Loucy (cell line): Measurements from ENCODE around the gene ACRV1.

Experiments
- H2AFZ ChIP-seq: fragments of 200-600 bp; sonication (generic); 2 replicates; pipeline ENCODE4 v1.6.0; 2016; ENCODE audit warnings: antibody characterized with exemption, mild to moderate bottlenecking, low read length, moderate library complexity
- H3F3A ChIP-seq: fragments of 200-600 bp; 2 replicates; pipeline ENCODE4 v1.6.0; 2016; ENCODE audit warnings: antibody characterized with exemption, low read depth, mild to moderate bottlenecking
- H3K27me3 ChIP-seq: fragments of 200-600 bp; sonication (generic); 2 replicates; pipeline ENCODE4 v1.6.1; 2014; ENCODE audit warnings: low read length, mild to moderate bottlenecking; ENCODE audit not compliant: insufficient read depth, poor library complexity, severe bottlenecking
- H3K36me3 ChIP-seq: fragments of 200-600 bp; sonication (generic); 2 replicates; pipeline ENCODE4 v1.6.1; 2016; ENCODE audit warnings: low read length; ENCODE audit not compliant: insufficient read depth
- H3K4me1 ChIP-seq: fragments of 200-600 bp; sonication (generic); 2 replicates; pipeline ENCODE4 v1.5.1; 2014; ENCODE audit warnings: low read length, mild to moderate bottlenecking; ENCODE audit not compliant: insufficient read depth, poor library complexity, severe bottlenecking
- H3K4me2 ChIP-seq: fragments of 200-600 bp; sonication (generic); 2 replicates; pipeline ENCODE4 v1.6.0; 2014; ENCODE audit warnings: antibody characterized with exemption, low read length, low read depth, mild to moderate bottlenecking; ENCODE audit not compliant: poor library complexity, severe bottlenecking
- H3K4me3 ChIP-seq: fragments of 200-600 bp; sonication (generic); 2 replicates; pipeline ENCODE4 v1.5.1; 2014; ENCODE audit warnings: low read length, mild to moderate bottlenecking, mixed read lengths; ENCODE audit not compliant: poor library complexity, severe bottlenecking
- H3K79me2 ChIP-seq: fragments of 200-600 bp; sonication (generic); 2 replicates; pipeline ENCODE4 v1.6.1; 2014; ENCODE audit warnings: low read length; ENCODE audit not compliant: insufficient read depth
- H3K9ac ChIP-seq: fragments of 200-600 bp; sonication (generic); 2 replicates; pipeline ENCODE4 v1.6.0; 2014; ENCODE audit warnings: mild to moderate bottlenecking, low read depth, low read length, moderate library complexity; ENCODE audit not compliant: poor library complexity, severe bottlenecking
- H3K9me2 ChIP-seq: fragments of 200-600 bp; sonication (generic); replicated peaks from 2 replicates; pipeline ENCODE4 v1.6.1; 2016; ENCODE audit warnings: low read depth, low read length, mixed read lengths
- H3K9me3 ChIP-seq: fragments of 200-600 bp; sonication (generic); 2 replicates; pipeline ENCODE4 v1.6.1; 2014; ENCODE audit warnings: mild to moderate bottlenecking, antibody characterized with exemption, low read length, low read depth; ENCODE audit not compliant: insufficient read depth
- H4K20me1 ChIP-seq: fragments of 200-600 bp; sonication (generic); 2 replicates; pipeline ENCODE4 v1.6.0; 2014; ENCODE audit warnings: antibody characterized with exemption, low read length, mild to moderate bottlenecking; ENCODE audit not compliant: insufficient read depth, poor library complexity, severe bottlenecking
- EZH2phosphoT487 ChIP-seq: fragments of 200-600 bp; IDR thresholded peaks from 2 replicates; pipeline ENCODE4 v1.6.1; 2018; ENCODE audit warnings: antibody characterized with exemption, mild to moderate bottlenecking, moderate library complexity, borderline replicate concordance
- TF ChIP-seq, protein P1 (sequence below): fragments of 200-600 bp; sonication (generic); conservative IDR thresholded peaks from 2 replicates; pipeline ENCODE4 v1.5.1; 2014; ENCODE audit warnings: mild to moderate bottlenecking, antibody characterized with exemption, low read length

Gene ACRV1

DNA sequence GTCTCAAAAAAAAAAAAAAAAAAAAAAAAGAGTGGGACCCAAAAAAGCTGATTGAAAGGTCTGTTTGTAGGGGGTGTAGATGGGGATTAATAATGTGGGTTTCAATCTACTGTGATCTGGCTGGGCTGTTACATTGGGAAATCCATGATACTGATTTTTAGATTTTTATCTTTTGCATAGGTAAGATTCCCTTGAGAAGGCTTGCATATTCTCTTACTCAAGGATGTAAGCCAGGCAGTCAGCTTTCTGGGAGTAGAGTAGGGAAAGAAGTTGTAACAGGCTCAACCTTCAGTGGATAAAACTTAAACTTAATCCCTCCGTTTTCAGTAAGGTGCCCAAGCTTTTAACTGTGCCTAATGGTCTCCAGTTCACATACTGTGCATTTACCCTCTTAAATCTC, 57.6 kb downstream of the ACRV1 start:
- Histone ChIP-seq H2AFZ (no peak overlapping the region), H3F3A (no peaks in the 10 kb centered on the region; the same call in 1 of the 2 replicates), H4K20me1 (peaks cover 16% of the 10 kb centered on the region), H3K9me2 (no peaks in the 10 kb centered on the region), H3K36me3 (peaks cover 43% of the 10 kb centered on the region; the same call in 1 of the 2 replicates), H3K79me2 (peaks cover 21% of the 10 kb centered on the region), H3K27me3 (no peaks in the 10 kb centered on the region), H3K4me2 (no peak overlapping the region), H3K4me1 (peaks cover 22% of the 10 kb centered on the region), H3K9ac (no peak overlapping the region), H3K4me3 (no peak overlapping the region), H3K9me3 (no peaks in the 10 kb centered on the region)
- TF ChIP-seq EZH2phosphoT487: no peak
- TF ChIP-seq, protein P1, sequence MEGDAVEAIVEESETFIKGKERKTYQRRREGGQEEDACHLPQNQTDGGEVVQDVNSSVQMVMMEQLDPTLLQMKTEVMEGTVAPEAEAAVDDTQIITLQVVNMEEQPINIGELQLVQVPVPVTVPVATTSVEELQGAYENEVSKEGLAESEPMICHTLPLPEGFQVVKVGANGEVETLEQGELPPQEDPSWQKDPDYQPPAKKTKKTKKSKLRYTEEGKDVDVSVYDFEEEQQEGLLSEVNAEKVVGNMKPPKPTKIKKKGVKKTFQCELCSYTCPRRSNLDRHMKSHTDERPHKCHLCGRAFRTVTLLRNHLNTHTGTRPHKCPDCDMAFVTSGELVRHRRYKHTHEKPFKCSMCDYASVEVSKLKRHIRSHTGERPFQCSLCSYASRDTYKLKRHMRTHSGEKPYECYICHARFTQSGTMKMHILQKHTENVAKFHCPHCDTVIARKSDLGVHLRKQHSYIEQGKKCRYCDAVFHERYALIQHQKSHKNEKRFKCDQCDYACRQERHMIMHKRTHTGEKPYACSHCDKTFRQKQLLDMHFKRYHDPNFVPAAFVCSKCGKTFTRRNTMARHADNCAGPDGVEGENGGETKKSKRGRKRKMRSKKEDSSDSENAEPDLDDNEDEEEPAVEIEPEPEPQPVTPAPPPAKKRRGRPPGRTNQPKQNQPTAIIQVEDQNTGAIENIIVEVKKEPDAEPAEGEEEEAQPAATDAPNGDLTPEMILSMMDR: no peak

DNA sequence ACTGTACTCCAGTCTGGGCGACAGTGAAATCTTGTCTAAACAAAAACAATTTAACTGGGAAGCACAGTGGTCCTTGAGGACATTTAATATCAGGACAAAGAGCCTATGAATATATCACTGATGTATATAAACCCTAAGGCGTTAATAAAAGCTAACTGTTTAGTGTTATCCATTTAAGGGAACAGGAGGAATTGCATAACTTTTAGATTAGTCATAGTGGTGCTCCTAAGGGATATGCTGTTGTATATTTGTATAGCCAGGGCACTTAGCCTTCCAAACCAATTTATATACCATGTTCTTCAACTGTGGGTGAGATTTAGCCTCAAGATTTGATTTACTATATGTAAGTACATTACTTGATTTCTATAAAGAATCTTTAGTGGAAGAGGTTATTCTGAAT, 58.7 kb downstream of the ACRV1 start:
- H3K9me3 ChIP-seq: no peaks in the 10 kb centered on the region
- H4K20me1 ChIP-seq: peaks cover 5% of the 10 kb centered on the region
- no peak overlapping the region for H3K4me3 ChIP-seq
- peaks cover 11% of the 10 kb centered on the region for H3K79me2 ChIP-seq
- no peak for TF ChIP-seq EZH2phosphoT487
- TF ChIP-seq, protein P1: no peak
- no peak overlapping the region for H3K4me2 ChIP-seq
- no peaks in the 10 kb centered on the region for H3K9me2 ChIP-seq
- H3K4me1 ChIP-seq: peaks cover 12% of the 10 kb centered on the region
- H2AFZ ChIP-seq: no peak overlapping the region
- no peak overlapping the region for H3K9ac ChIP-seq
- no peaks in the 10 kb centered on the region; the same call in 1 of the 2 replicates for H3F3A ChIP-seq
- H3K36me3 ChIP-seq: peaks cover 53% of the 10 kb centered on the region; the same call in 1 of the 2 replicates
- no peaks in the 10 kb centered on the region for H3K27me3 ChIP-seq
